Measurements from ENCODE around the gene EDEM2. TPM values are rescaled to one million over a fixed set of nuclear protein-coding genes. Genes with fewer than 3 reads are reported as not detected.
"Not testable (repeated sequence)": the region's sequence is repeated elsewhere in the genome, so short reads cannot be mapped to it uniquely, and the experiment has no call there.

EDEM2 gene
- polyA plus RNA-seq, 1 donor from 2014 or later: 13.3 TPM

DNA sequence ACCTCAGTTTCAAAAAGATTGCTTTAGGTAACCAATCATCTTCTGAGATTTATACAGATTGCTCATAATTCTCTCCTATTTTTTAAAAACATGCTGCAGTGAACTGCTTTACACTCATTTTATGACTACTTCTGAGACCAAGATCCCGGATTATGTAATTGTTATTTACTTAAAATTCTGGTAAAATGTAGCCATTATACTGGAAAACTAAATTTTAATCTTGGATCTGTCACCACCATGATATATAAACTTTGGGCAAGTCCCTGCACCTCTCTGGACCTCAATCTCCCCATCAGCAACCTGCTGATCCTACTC is 24.3 kb upstream of the EDEM2 start:
- Histone ChIP-seq H3K36me3 (ENCODE audit: insufficient read depth, low read length) (no peaks in the 10 kb centered on the region), H2AFZ (ENCODE audit: low read depth, low read length) (no peak overlapping the region), H4K20me1 (ENCODE audit: insufficient read depth) (no peaks in the 10 kb centered on the region), H3F3A (ENCODE audit: insufficient read depth, low read length, poor library complexity, severe bottlenecking) (no peaks in the 10 kb centered on the region), H3K4me3 (ENCODE audit: low read length) (no peak overlapping the region), H3K9ac (ENCODE audit: low read length) (no peak overlapping the region), H3K9me2 (ENCODE audit: insufficient read depth, low read length) (no peaks in the 10 kb centered on the region), H3K27me3 (ENCODE audit: insufficient read depth, low read depth, low read length) (no peaks in the 10 kb centered on the region), H3K9me3 (ENCODE audit: low read length) (no peaks in the 10 kb centered on the region), H3K27ac (ENCODE audit: low read length) (no peak overlapping the region), H3K79me2 (replicated peaks; ENCODE audit: insufficient read depth, low read length) (no peaks in the 10 kb centered on the region), H3K4me2 (ENCODE audit: low read length) (no peak overlapping the region)
- TF ChIP-seq, protein P1, sequence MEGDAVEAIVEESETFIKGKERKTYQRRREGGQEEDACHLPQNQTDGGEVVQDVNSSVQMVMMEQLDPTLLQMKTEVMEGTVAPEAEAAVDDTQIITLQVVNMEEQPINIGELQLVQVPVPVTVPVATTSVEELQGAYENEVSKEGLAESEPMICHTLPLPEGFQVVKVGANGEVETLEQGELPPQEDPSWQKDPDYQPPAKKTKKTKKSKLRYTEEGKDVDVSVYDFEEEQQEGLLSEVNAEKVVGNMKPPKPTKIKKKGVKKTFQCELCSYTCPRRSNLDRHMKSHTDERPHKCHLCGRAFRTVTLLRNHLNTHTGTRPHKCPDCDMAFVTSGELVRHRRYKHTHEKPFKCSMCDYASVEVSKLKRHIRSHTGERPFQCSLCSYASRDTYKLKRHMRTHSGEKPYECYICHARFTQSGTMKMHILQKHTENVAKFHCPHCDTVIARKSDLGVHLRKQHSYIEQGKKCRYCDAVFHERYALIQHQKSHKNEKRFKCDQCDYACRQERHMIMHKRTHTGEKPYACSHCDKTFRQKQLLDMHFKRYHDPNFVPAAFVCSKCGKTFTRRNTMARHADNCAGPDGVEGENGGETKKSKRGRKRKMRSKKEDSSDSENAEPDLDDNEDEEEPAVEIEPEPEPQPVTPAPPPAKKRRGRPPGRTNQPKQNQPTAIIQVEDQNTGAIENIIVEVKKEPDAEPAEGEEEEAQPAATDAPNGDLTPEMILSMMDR (IDR thresholded peaks at IDR 0.05; ENCODE audit: poor library complexity, severe bottlenecking): no peak
- TF ChIP-seq EZH2 (IDR thresholded peaks at IDR 0.05; ENCODE audit: borderline replicate concordance, insufficient read depth, low read length, poor library complexity, severe bottlenecking) (no peak), MXI1 (conservative IDR thresholded peaks at IDR 0.05; ENCODE audit: poor library complexity, severe bottlenecking) (no peak), REST (IDR thresholded peaks at IDR 0.05; ENCODE audit: borderline replicate concordance) (no peak)

GRCh38 chr20:35168701-35169409 is 21.7 kb upstream of the EDEM2 start:
- not testable (repeated sequence) for H3K27me3 ChIP-seq (ENCODE audit: insufficient read depth, low read depth, low read length); H3K4me3 ChIP-seq (ENCODE audit: low read length); H3K9me2 ChIP-seq (ENCODE audit: insufficient read depth, low read length); H3K36me3 ChIP-seq (ENCODE audit: insufficient read depth, low read length); H2AFZ ChIP-seq (ENCODE audit: low read depth, low read length); H4K20me1 ChIP-seq (ENCODE audit: insufficient read depth); H3K79me2 ChIP-seq (replicated peaks; ENCODE audit: insufficient read depth, low read length); H3K27ac ChIP-seq (ENCODE audit: low read length); H3K9me3 ChIP-seq (ENCODE audit: low read length); H3K4me2 ChIP-seq (ENCODE audit: low read length); H3K9ac ChIP-seq (ENCODE audit: low read length); H3F3A ChIP-seq (ENCODE audit: insufficient read depth, low read length, poor library complexity, severe bottlenecking)

DNA sequence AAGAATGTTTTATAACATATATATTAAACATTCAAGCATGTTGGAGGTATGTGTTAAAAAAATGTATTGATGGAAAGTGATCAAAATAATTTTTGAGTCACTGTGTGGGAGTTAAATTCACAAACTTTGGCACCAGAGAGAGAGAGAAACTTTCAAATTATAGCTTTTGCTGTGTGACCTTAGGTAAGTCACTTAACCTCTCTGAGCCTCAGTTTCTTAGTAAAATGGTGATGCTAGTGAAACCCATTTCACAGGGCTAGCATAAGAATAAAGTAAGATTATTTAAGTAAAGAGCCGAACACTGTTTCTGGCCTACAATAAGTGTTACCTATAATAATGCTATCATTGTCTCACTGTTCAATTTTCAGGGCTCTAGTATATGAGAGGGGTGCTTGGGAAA is 20.7 kb upstream of the EDEM2 start:
- no peak overlapping the region for H3K4me3 ChIP-seq (ENCODE audit: low read length)

More for the DNA sequence above, 20.7 kb upstream of the EDEM2 start:
- no peak overlapping the region for H3K4me2 ChIP-seq (ENCODE audit: low read length)
- H3K9ac ChIP-seq (ENCODE audit: low read length): no peak overlapping the region
- H3K9me3 ChIP-seq (ENCODE audit: low read length): no peaks in the 10 kb centered on the region
- no peaks in the 10 kb centered on the region for H3K79me2 ChIP-seq (replicated peaks; ENCODE audit: insufficient read depth, low read length)
- no peak overlapping the region for H2AFZ ChIP-seq (ENCODE audit: low read depth, low read length)
- TF ChIP-seq, protein P1 (IDR thresholded peaks at IDR 0.05; ENCODE audit: poor library complexity, severe bottlenecking): no peak
- TF ChIP-seq REST (IDR thresholded peaks at IDR 0.05; ENCODE audit: borderline replicate concordance): no peak
- no peak for TF ChIP-seq POLR2AphosphoS5 (IDR thresholded peaks at IDR 0.05)
- TF ChIP-seq SMC3 (conservative IDR thresholded peaks at IDR 0.05; ENCODE audit: poor library complexity): no peak
- TF ChIP-seq TAF1 (IDR thresholded peaks at IDR 0.05; ENCODE audit: low read depth): no peak
- no peak for TF ChIP-seq EP300 (conservative IDR thresholded peaks at IDR 0.05; ENCODE audit: poor library complexity, severe bottlenecking)
- no peak for TF ChIP-seq RAD21 (conservative IDR thresholded peaks at IDR 0.05)
- no peak for TF ChIP-seq MXI1 (conservative IDR thresholded peaks at IDR 0.05; ENCODE audit: poor library complexity, severe bottlenecking)
- no peak for TF ChIP-seq EZH2 (IDR thresholded peaks at IDR 0.05; ENCODE audit: borderline replicate concordance, insufficient read depth, low read length, poor library complexity, severe bottlenecking)
- no peak overlapping the region for H3K27ac ChIP-seq (ENCODE audit: low read length)
- no peaks in the 10 kb centered on the region for H3K9me2 ChIP-seq (ENCODE audit: insufficient read depth, low read length)
- no peaks in the 10 kb centered on the region for H4K20me1 ChIP-seq (ENCODE audit: insufficient read depth)
- H3K36me3 ChIP-seq (ENCODE audit: insufficient read depth, low read length): no peaks in the 10 kb centered on the region
- H3K27me3 ChIP-seq (ENCODE audit: insufficient read depth, low read depth, low read length): no peaks in the 10 kb centered on the region
- no peaks in the 10 kb centered on the region for H3F3A ChIP-seq (ENCODE audit: insufficient read depth, low read length, poor library complexity, severe bottlenecking)

All from neural cell (in vitro differentiated cells).